GM21737 (cell line): Measurements from ENCODE around the gene ZNF366.
"Not testable (repeated sequence)": the region's sequence is repeated elsewhere in the genome, so short reads cannot be mapped to it uniquely, and the experiment has no call there.

Experiments used
- ATAC-seq: cut with Tn5 transposase; IDR thresholded peaks from one replicate; pipeline ENCODE4 v1.9.1; 2021; ENCODE audit warnings: mild to moderate bottlenecking, moderate library complexity; ENCODE audit not compliant: unreplicated experiment

ZNF366 gene

DNA sequence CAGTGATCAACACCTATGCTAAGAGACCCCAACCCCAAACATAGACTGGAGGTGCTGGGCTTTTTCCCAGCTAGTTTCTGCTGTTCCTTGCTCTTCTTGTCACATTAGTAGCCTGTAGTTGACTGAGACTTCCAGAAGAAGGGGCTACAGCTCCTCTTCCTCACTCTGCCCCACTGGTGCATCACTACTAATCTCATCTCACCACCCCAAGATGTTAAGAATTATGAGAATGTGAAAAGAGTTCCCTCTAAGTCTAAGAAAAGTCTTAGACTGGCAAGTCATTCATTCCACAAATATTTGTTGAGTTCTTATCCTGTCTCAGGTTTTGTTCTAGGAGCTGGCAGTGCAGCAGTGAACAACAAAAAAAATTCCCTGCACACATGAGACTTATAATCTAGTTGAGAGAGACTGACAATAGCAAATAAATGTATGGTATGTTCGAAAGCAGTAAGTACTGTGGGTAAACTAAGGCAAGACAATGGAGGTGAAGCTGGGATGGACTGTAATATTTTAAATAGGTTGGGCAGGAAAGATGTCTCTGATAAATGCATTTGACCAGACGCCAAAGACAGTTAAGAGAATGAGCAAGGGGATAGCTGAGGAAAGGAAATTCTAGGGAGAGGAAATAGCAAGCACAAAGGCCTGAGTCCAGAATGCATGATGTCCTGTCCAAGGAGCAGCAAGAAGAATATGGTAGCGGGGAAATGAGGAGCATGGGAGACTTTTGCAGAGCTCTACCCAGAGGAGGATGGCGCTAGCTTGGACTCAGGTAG is 94.7 kb downstream of the ZNF366 start:
- ATAC-seq, result no peak

DNA sequence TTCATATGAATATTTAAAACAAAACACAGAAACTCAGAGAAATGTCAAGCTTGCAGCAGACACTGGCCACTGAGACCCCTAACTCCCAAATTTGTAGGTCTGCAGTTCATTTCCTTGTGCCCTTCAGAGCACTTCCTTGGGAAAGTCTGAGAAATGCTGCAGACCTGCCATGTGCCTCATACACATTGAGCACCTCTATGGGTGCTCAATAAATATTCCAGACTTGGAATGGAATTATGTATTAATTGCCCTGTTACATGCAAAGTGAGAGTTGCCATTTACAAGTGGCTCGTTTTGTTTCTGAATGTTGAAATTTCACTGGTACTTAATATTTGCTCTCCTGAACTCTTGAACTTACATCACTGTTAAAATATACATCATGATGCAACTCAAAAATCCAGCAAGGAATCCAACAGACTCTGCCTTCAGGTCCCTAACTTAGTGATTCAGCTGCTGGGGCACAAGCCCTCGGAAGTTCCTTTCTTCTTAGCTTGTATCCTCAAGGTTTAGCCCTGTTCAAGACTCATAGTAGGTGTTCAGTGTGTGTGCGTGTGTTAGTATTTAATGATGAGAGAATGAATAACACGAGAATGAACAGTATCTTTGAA is 96.4 kb downstream of the ZNF366 start:
- no peak for ATAC-seq

DNA sequence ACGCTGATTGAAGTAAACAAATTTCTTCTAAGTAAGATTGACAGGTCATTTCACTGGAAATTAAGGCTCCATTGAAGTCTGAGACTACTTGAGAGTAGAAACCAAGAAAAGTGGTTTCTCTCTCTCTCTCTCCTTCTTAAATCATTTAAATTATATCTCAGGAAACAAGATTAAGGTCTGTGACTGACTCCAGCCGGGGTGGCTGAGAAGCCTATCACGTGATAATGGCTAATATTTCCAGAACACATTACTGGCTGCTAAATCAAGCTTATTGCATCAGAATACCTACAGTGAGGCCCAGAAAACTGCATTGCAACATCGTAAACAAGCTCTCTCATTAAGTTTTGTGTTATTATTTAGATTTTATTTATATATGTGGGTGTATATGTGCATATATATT is 98.6 kb downstream of the ZNF366 start:
- ATAC-seq, result no peak

DNA sequence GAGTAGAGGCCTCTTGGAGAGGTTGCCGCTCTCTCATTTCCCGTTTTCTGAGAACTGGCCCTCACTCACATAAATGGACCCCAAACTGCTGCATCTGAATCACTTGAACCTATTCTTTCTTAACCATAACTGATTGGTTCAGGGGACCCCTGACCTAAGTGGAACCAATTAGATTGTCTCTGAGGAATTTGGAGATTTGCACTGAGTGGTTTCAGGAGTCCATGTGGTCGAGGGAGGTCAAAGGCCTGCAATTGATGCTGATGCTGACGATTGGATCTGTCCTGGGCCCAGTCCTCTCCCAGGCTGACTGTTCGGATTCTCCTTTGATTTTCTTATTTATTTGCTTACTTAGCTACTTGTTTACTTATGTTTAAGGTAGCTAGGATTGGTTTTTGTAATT is 99.1 kb downstream of the ZNF366 start:
- ATAC-seq, result no peak

DNA sequence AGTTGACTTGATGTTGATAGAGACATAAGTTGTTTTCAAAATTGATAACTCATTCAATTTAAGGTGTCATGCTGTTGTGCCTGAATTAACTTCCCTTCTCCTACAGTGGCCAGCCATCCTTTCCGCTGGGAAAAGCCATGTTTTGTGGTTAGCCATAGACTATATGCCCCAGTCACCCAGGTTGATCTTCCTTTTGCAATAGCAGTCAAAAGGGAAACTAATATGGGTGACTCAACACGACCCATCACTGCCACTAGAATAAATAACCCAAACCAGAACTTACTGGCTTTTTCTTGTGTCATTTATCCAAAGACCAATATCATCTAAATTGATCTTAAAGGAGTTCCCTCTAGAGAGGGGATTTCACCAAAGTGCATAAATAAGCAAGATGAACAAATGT is 99.7 kb downstream of the ZNF366 start:
- ATAC-seq, result no peak

DNA sequence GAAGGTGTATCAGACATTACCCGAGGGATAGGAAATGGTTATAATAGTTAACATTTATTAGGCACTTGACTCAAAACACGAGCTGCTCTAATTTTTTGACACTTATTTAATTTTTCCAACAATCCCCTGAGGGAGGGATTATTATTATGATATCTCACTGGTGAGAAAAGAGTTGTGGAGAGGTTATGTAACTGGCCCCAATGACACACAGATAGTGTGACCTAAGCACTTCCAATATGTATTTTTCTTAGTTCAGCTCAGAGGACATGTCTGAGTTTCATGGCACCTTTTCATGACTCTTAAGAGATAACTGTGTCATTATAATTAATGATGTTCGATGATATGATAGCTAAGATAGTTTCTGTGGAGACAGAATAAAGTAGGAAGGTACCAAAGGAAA is 100.1 kb downstream of the ZNF366 start:
- ATAC-seq, result no peak

DNA sequence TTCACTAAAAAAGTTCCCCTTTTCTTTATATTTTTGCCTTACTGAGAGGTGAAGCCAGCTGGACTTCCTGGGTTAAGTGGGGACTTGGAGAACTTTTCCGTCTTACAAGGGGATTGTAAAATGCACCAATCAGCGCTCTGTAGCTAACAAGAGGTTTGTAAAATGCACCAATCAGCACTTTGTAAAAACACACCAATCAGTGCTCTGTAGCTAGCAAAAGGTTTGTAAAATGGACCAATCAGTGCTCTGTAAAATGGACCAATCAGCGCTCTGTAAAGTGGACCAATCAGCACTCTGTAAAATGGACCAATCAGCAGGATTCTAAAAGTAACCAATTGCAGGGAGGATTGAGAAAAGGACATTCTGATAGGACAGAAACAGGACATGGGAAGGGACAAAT is 102.4 kb downstream of the ZNF366 start:
- ATAC-seq, result not testable (repeated sequence)

DNA sequence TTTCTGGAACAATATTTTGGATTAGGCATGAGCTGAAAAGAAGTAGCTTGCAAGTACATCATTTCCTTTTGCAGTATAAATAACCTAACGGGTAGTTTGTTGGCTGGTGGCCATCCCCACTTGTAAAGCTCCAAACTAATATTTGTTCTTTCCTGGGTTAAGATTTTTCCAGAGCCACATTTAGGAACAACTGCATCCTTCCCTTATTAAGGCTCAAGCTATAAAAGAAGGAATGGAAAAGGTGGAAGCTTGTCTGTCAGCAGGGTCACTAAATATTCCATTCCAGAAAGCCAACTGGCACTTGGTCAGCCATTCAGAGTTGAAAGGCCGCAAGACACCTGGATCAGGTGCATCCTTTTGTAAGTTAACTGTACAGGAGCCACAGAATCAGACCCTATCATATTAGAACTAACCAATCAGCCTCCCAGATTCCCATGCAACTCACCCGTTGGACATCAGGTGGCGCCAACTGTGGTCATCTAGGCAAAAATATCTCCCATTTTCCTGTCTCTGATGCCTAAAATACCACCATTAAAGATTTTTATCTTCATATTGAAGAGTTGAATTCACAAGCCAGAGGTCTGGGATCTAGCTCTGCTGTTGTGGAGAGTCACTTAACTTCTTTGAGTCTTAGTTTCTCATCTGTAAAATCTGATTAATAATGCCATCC is 104.1 kb downstream of the ZNF366 start:
- no peak for ATAC-seq

DNA sequence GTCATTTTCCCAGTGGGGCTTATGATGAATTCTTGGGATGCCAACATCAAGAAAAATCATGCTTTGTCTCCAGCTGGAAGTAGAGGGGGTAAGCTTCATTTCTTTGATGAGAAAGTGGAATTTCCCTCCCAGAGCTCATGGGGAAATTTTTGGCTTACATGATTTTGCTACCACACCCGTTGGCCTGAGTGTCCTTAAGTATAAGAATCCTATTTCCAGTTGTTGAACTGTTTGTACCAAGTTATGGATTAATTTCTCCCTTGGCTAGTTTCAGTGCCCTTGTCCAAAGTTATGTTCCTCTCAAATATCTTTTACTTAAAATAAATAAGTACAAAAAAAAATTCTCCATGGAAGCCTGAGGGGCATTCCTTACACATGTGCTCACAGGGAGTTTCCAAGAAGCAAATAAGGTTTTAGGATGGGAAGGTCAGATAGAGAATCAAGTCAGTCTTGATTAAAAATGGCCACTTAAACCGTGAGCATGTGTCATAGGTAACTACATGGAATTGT is 104.8 kb downstream of the ZNF366 start:
- no peak for ATAC-seq

DNA sequence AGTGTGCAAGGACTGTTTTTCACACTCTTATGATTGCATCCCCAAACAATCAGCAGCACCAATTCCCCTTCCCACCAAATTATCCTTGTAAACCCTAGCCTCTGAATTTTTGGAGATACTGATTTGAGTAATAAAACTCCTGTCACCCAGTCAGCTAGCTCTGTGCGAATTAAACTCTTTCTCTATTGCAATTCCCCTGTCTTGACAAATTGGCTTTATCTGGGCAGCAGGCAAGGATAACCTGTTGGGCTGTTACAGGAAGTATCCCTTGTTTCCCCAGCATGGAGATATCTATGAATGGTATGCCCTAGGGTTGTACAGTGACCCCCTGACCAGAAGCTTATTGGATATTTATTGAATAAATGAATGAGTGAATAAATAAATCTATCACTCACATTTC is 106.3 kb downstream of the ZNF366 start:
- ATAC-seq, result no peak

DNA sequence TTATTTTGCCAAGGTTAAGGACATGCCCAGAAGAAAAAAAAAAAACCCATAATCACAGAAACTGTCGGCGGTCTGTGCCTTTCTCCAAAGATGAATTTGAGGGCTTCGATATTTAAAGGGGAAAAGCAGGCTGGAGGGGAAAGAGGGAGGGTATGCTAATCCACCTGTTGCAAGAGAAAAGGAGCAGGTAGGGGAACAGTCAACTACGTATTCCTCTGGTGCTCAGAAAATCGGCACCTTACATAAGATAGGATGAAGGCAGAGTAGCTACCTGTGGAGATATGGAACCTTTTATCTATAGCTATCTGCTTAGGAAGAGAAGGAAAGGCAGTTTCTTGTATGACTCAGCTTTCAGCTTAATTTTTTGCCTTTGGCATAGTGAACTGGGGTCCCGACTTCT is 109.4 kb downstream of the ZNF366 start:
- no peak for ATAC-seq

DNA sequence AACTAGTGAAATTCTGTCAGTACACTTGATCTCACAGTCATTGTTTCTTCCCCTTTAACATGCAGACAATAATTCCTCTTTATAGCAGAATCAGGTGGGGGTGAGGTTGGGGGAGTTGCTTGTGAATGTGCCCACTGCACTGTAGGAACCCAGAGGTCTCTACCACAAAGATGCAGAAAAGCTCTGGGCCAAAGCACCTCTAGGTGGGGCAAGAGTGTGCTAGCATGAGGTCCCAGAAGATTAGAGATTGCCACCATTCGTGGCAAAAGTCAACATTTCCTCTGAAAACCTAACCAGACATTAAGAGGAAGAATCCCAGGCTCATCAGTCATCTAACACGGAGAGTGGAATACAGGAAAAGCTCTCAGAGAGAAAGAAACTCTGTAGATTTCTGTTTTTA is 112.5 kb downstream of the ZNF366 start:
- ATAC-seq, result no peak

DNA sequence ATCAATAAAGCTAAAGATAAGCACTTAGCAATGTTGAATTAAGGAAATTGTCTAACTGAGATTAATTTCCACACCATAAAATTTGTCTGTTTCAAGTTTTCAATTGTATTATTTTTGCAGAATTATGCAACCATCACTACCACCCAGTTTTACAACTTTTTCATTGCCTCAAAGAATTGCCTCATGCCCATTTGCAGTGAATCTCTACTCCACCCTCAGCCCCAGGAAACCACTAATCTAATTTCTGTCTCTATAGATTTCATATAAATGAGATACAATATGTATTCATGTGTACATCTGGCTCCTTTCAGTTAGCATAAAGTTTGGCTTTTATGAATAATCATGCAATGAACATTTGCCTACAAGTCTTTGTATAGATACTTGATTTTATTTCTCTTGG is 114.2 kb downstream of the ZNF366 start:
- no peak for ATAC-seq
